ENCODE data around the gene PCP4.

- TF ChIP-seq POLR2AphosphoS5 (IDR thresholded peaks at IDR 0.05), result no peak
- TF ChIP-seq CTCF (IDR thresholded peaks at IDR 0.05), result no peak
- no peak for TF ChIP-seq POLR2A (IDR thresholded peaks at IDR 0.05)
Observed at GRCh38 chr21:39874206-39874605, 7.0 kb downstream of the PCP4 start.
